Right lobe of liver (tissue), 4 donors: Measurements from ENCODE around the gene MNX1.

Experiments used
- CTCF ChIP-seq, 4 donors: fragments of 200-600 bp in 3 of 4; fragments of 450-650 bp in 1 of 4; IDR thresholded peaks; one replicate each; pipeline versions ENCODE4 v1.5.1 to v1.8.0; 2016 to 2022; ENCODE audit warnings: antibody characterized with exemption in 4 of 4, mild to moderate bottlenecking in 2 of 4
- POLR2A ChIP-seq: fragments of 450-650 bp; IDR thresholded peaks from one replicate; pipeline ENCODE4 v1.6.1; 2017; ENCODE audit warnings: antibody characterized with exemption, mild to moderate bottlenecking
- donor health status: DM: no; HTN: no; CAD: no.
- donor health status: DM: no; HTN: no; CAD: no.
- donor health status: DM: no; HTN: yes; CAD: no.

GRCh38 chr7:156998988-156999957 lies 11.2 kb downstream of the MNX1 start:
- TF ChIP-seq CTCF (IDR thresholded peaks at IDR 0.05) (no peak), POLR2A (no peak)
